PC-3 (cell line): Measurements from ENCODE around the gene NUMA1. TPM values are rescaled to one million over a fixed set of nuclear protein-coding genes. Genes with fewer than 3 reads are reported as not detected.

Experiments
- ATAC-seq: fragments of 200-7000 bp; cut with Tn5 transposase; 2 replicates; pipeline ENCODE4 v1.9.1; 2020; ENCODE audit warnings: mild to moderate bottlenecking, moderate library complexity
- BruUV-seq: library from RNA; stranded (reverse); fragments of 400-500 nt; replicated peaks from 2 replicates; lab custom pipeline; 2021; lab: Mats Ljungman, UMichigan
- CTCF ChIA-PET: fragments of 300-600 bp; sonication (Branson Sonifier 250); formaldehyde crosslinking; loops from one replicate; lab custom pipeline; 2022; ENCODE audit warnings: antibody characterized with exemption; lab: Charles Lee
- POLR2A ChIA-PET: fragments of 300-600 bp; sonication (Branson Sonifier 250); formaldehyde crosslinking; loops from one replicate; lab custom pipeline; 2022; ENCODE audit warnings: antibody characterized with exemption; ENCODE audit not compliant: unreplicated experiment; lab: Charles Lee
- DNase-seq: peaks from one replicate; pipeline ENCODE4 v3.0.0-alpha.2; 2015
- H2AFZ ChIP-seq: fragments of 300-600 bp; sonication (generic); 2 replicates; pipeline ENCODE4 v1.6.0; 2016; ENCODE audit warnings: antibody characterized with exemption, low read length
- H3F3A ChIP-seq: fragments of 300-600 bp; sonication (generic); one replicate; pipeline ENCODE4 v1.6.0; 2017; ENCODE audit warnings: antibody characterized with exemption, low read length, control low read depth, mild to moderate bottlenecking; ENCODE audit not compliant: unreplicated experiment
- H3K27ac ChIP-seq: fragments of 300-600 bp; sonication (generic); 2 replicates; pipeline ENCODE4 v1.5.1; 2016; ENCODE audit warnings: mild to moderate bottlenecking, low read length
- H3K27me3 ChIP-seq: fragments of 300-600 bp; sonication (generic); 2 replicates; pipeline ENCODE4 v1.6.1; 2016; ENCODE audit warnings: low read length, mixed read lengths
- H3K36me3 ChIP-seq: fragments of 300-600 bp; sonication (generic); 2 replicates; pipeline ENCODE4 v1.6.1; 2016; ENCODE audit warnings: low read depth, mixed run types, low read length, mixed read lengths
- H3K4me1 ChIP-seq: fragments of 300-600 bp; sonication (generic); 2 replicates; pipeline ENCODE4 v1.5.1; 2016; ENCODE audit warnings: low read length; ENCODE audit not compliant: insufficient read depth
- H3K4me2 ChIP-seq: fragments of 300-600 bp; sonication (generic); 2 replicates; pipeline ENCODE4 v1.6.0; 2016; ENCODE audit warnings: low read length
- H3K4me3 ChIP-seq: fragments of 300-600 bp; sonication (generic); 2 replicates; pipeline ENCODE4 v1.5.1; 2016; ENCODE audit warnings: mild to moderate bottlenecking, low read length, mixed read lengths
- H3K79me2 ChIP-seq: fragments of 300-600 bp; sonication (generic); 2 replicates; pipeline ENCODE4 v1.6.1; 2017; ENCODE audit warnings: low read length, mixed read lengths
- H3K9ac ChIP-seq: fragments of 300-600 bp; sonication (generic); 2 replicates; pipeline ENCODE4 v1.6.0; 2016; ENCODE audit warnings: mild to moderate bottlenecking, low read length
- H3K9me2 ChIP-seq: fragments of 300-600 bp; sonication (generic); replicated peaks from 2 replicates; pipeline ENCODE4 v1.6.1; 2016; ENCODE audit warnings: mixed run types, low read length, mixed read lengths
- H3K9me3 ChIP-seq: fragments of 300-600 bp; sonication (generic); 2 replicates; pipeline ENCODE4 v1.6.1; 2016; ENCODE audit warnings: low read length, mixed read lengths
- H4K20me1 ChIP-seq: fragments of 300-600 bp; sonication (generic); 2 replicates; pipeline ENCODE4 v1.6.1; 2016; ENCODE audit warnings: low read length, mixed read lengths
- CTCF ChIP-seq: fragments of 300-600 bp; sonication (generic); conservative IDR thresholded peaks from 2 replicates; pipeline ENCODE4 v1.5.1; 2017; ENCODE audit warnings: antibody characterized with exemption, low read depth, mild to moderate bottlenecking, low read length
- EZH2 ChIP-seq: fragments of 300-600 bp; sonication (generic); IDR thresholded peaks from one replicate; pipeline ENCODE4 v1.6.1; 2017; ENCODE audit warnings: antibody characterized with exemption, mild to moderate bottlenecking, low read length; ENCODE audit not compliant: unreplicated experiment
- EZH2phosphoT487 ChIP-seq: fragments of 300-600 bp; sonication (generic); IDR thresholded peaks from 2 replicates; pipeline ENCODE4 v1.6.1; 2018; ENCODE audit warnings: mild to moderate bottlenecking, antibody characterized with exemption, low read length, borderline replicate concordance
- intact Hi-C: fragments of 100-400 bp; cut with micrococcal nuclease; formaldehyde crosslinking; loops from 2 replicates; pipeline ENCODE4 v1.9.0; 2023
- total RNA-seq: library from RNA; depleted of rRNA; stranded (reverse); fragments of >200 nt; gene quantifications from 2 replicates; pipeline ENCODE4 v1.2.3, GENCODE V29; 2014

Gene NUMA1
- total RNA-seq, 1 experiment from 2014 or later, result 145 TPM

GRCh38 chr11:72102631-72102945, 22.2 kb upstream of the NUMA1 start:
- TF ChIP-seq EZH2, result no peak
- no peak for TF ChIP-seq CTCF
- TF ChIP-seq EZH2phosphoT487, result no peak
- BruUV-seq, result TSS peak; percentile 64
- Histone ChIP-seq H2AFZ (peak overlapping the region; percentile 81), H3K27ac (peak overlapping the region; percentile 81), H3K4me1 (peaks cover 18% of the 10 kb centered on the region), H3F3A (no peaks in the 10 kb centered on the region), H3K9me3 (no peaks in the 10 kb centered on the region), H3K27me3 (no peaks in the 10 kb centered on the region), H4K20me1 (no peaks in the 10 kb centered on the region), H3K4me2 (peak overlapping the region; percentile 92), H3K36me3 (peaks cover 14% of the 10 kb centered on the region; the same call in 1 of the 2 replicates), H3K4me3 (peak overlapping the region; percentile 83), H3K9ac (peak overlapping the region; percentile 97), H3K9me2 (no peaks in the 10 kb centered on the region), H3K79me2 (peaks cover 31% of the 10 kb centered on the region)
- no peak; the same call in 1 of the 2 replicates for ATAC-seq
- CTCF ChIA-PET, result no interaction called here
- POLR2A ChIA-PET, result interaction anchor here (0.7 kb wide), 1 partner anchor 312 kb away, joined by 8 read pairs; no protein-coding TSS in a partner anchor
- DNase-seq, result no peak
- intact Hi-C loops, result loop anchor here (5.0 kb wide), 1 partner anchor 80 kb away; no protein-coding TSS in a partner anchor

GRCh38 chr11:72102162-72102561, 21.8 kb upstream of the NUMA1 start:
- TF ChIP-seq EZH2, result no peak
- TF ChIP-seq CTCF, result no peak
- TF ChIP-seq EZH2phosphoT487, result no peak
- Histone ChIP-seq H3K27me3 (no peaks in the 10 kb centered on the region), H3K9me3 (no peaks in the 10 kb centered on the region), H3K27ac (peak overlapping the region; percentile 81), H3K4me3 (peak overlapping the region; percentile 83), H3K9ac (peak overlapping the region; percentile 97), H3K4me1 (peaks cover 18% of the 10 kb centered on the region), H3K4me2 (peak overlapping the region; percentile 92), H4K20me1 (no peaks in the 10 kb centered on the region), H3K9me2 (no peaks in the 10 kb centered on the region), H2AFZ (peak overlapping the region; percentile 81; the same call in 1 of the 2 replicates), H3K36me3 (peaks cover 19% of the 10 kb centered on the region; the same call in 1 of the 2 replicates), H3F3A (no peaks in the 10 kb centered on the region), H3K79me2 (peaks cover 31% of the 10 kb centered on the region)
- ChIA-PET CTCF (interaction anchor here (0.6 kb wide), 1 partner anchor 126 kb away, joined by 3 read pairs; no protein-coding TSS in a partner anchor), POLR2A (interaction anchor here (0.7 kb wide), 1 partner anchor 313 kb away, joined by 8 read pairs; no protein-coding TSS in a partner anchor)
- ATAC-seq (no peak), DNase-seq (no peak)
- intact Hi-C loops, result loop anchor here (5.0 kb wide), 1 partner anchor 80 kb away; no protein-coding TSS in a partner anchor
- BruUV-seq, result no TSS peak

- H3K27me3 ChIP-seq, result no peaks in the 10 kb centered on the region
- 0 out of 2 replicates have a peak overlapping the region, but pooled peaks have one; percentile 92 for H3K4me2 ChIP-seq
- no peak for ATAC-seq
- H3K4me1 ChIP-seq, result peaks cover 18% of the 10 kb centered on the region
- H4K20me1 ChIP-seq, result no peaks in the 10 kb centered on the region
- intact Hi-C loops, result loop anchor here (5.0 kb wide), 1 partner anchor 82 kb away; no protein-coding TSS in a partner anchor
- H3K27ac ChIP-seq, result no peak overlapping the region
- TF ChIP-seq EZH2phosphoT487 (no peak), CTCF (no peak), EZH2 (no peak)
- no TSS peak for BruUV-seq
- CTCF ChIA-PET, result no interaction called here
- H3K9ac ChIP-seq, result no peak overlapping the region
- H3K36me3 ChIP-seq, result peaks cover 25% of the 10 kb centered on the region; the same call in 1 of the 2 replicates
- H3K4me3 ChIP-seq, result no peak overlapping the region
- no peaks in the 10 kb centered on the region for H3F3A ChIP-seq
- H3K9me2 ChIP-seq, result no peaks in the 10 kb centered on the region
- POLR2A ChIA-PET, result no interaction called here
- no peak overlapping the region for H2AFZ ChIP-seq
- DNase-seq, result no peak
- H3K9me3 ChIP-seq, result no peaks in the 10 kb centered on the region
- H3K79me2 ChIP-seq, result peaks cover 31% of the 10 kb centered on the region
Measured at GRCh38 chr11:72100462-72100861, 20.1 kb upstream of the NUMA1 start.
